Measurements from ENCODE around the gene FTO.

The FTO gene

DNA sequence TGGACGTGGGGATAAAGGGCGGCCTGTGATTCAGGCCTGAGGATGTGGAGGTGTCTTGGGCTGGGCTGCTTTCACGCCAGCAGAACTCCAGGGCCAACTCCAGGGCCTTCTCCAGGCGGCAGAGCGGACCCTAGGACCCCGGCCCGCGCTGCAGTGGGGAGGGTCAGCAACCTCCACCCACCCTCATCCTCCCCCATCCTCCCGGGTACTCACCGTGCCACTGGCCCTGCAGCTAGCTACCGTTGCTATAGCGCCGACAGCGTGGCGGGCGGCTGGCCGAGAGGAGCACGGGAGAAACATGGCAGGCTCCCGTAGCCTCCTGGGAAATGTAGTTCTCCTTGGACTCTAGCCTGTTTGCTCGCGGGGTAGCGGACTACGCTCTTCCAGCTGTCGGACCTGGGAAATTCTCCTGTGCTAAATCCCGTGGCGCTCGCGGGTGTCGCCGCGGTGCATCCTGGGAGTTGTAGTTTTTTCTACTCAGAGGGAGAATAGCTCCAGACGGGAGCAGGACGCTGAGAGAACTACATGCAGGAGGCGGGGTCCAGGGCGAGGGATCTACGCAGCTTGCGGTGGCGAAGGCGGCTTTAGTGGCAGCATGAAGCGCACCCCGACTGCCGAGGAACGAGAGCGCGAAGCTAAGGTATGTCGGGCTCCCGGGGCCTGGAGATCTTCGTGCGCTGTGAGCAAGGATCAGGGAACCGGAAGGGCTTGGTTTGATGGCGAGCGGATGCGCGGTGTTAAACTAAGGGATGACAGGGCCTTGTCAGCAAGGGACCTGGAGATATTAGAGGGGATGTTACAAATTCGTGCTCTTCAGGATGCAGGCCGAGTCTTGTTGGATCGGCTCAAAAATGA, at the start of gene FTO, which contains the start of gene RPGRIP1L:
Gene FTO, plus strand, starts transcription at position 567 of the 855 bp plus-strand sequence.
Gene RPGRIP1L, minus strand, starts transcription at position 270 of the 855 bp plus-strand sequence. CDS start 3,136 bp downstream, outside the sequence.
- Histone ChIP-seq H3K27ac (peak within 1 kb of the TSS; percentile 45), H3K9me3 (no peaks in the 10 kb centered on the region), H3K27me3 (no peaks in the 10 kb centered on the region), H3K4me1 (ENCODE audit: control insufficient read depth in 1 of 2, insufficient read depth in 1 of 2, low read depth in 1 of 2, low read length in 1 of 2) (peaks cover 11 to 12% of the 10 kb centered on the region in 2 experiments), H3K4me3 (ENCODE audit: low read depth in 1 of 2, low read length in 1 of 2) (peak within 1 kb of the TSS; percentile 67 to 77), H3K36me3 (no peaks in the 10 kb centered on the region)
- TF ChIP-seq CTCF (IDR thresholded peaks at IDR 0.05), result peak; percentile 44

GRCh38 chr16:53654946-53655345, 49.0 kb upstream of the FTO start:
- TF ChIP-seq CTCF (IDR thresholded peaks at IDR 0.05), result no peak
- no peaks in the 10 kb centered on the region for H3K9me3 ChIP-seq
- H3K27ac ChIP-seq, result no peak overlapping the region
- no peak overlapping the region for H3K4me3 ChIP-seq (ENCODE audit: low read depth in 1 of 2, low read length in 1 of 2)
- H3K27me3 ChIP-seq, result no peaks in the 10 kb centered on the region
- H3K4me1 ChIP-seq (ENCODE audit: control insufficient read depth in 1 of 2, insufficient read depth in 1 of 2, low read depth in 1 of 2, low read length in 1 of 2), result no peaks in the 10 kb centered on the region
- H3K36me3 ChIP-seq, result no peaks in the 10 kb centered on the region

GRCh38 chr16:53662072-53662471, 41.9 kb upstream of the FTO start:
- Histone ChIP-seq H3K27ac (no peak overlapping the region), H3K9me3 (no peaks in the 10 kb centered on the region), H3K4me1 (ENCODE audit: control insufficient read depth in 1 of 2, insufficient read depth in 1 of 2, low read depth in 1 of 2, low read length in 1 of 2) (no peaks in the 10 kb centered on the region), H3K27me3 (no peaks in the 10 kb centered on the region), H3K36me3 (no peaks in the 10 kb centered on the region), H3K4me3 (ENCODE audit: low read depth in 1 of 2, low read length in 1 of 2) (no peak overlapping the region)
- TF ChIP-seq CTCF (IDR thresholded peaks at IDR 0.05), result no peak

GRCh38 chr16:53664724-53665345, 39.1 kb upstream of the FTO start:
- Histone ChIP-seq H3K36me3 (no peaks in the 10 kb centered on the region), H3K27me3 (no peaks in the 10 kb centered on the region), H3K27ac (no peak overlapping the region), H3K4me1 (ENCODE audit: control insufficient read depth in 1 of 2, insufficient read depth in 1 of 2, low read depth in 1 of 2, low read length in 1 of 2) (no peaks in the 10 kb centered on the region), H3K9me3 (no peaks in the 10 kb centered on the region), H3K4me3 (ENCODE audit: low read depth in 1 of 2, low read length in 1 of 2) (no peak overlapping the region)
- TF ChIP-seq CTCF (IDR thresholded peaks at IDR 0.05), result no peak

DNA sequence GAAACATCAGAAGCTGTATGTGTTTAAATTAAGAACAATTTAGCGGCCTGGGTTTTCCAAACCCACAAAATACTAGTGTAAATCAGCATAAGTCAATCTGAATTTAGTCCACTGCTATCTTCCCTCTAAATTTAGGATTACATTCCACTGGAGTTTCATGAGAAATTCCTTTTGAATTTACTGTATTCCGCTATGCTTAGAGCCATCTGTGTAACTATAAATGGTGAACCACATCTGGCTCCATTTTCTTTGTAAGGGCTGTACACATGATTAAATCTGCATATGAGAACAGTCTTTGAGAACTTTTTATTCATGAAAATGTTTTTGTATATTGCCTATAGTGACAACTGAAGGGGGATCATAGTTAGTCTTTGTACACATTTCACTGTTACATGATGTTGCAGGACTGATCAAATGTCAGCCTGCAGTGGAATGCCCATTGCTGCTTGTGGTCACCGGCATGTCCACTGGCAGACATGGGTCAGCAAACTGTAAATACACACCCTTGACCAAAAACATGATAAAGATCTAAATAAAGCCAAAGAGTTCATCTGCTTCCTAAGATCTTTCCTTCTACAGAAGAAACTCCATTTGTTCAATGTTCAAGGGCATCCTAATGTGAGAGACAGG, 37.1 kb upstream of the FTO start:
- Histone ChIP-seq H3K27me3 (no peaks in the 10 kb centered on the region), H3K9me3 (no peaks in the 10 kb centered on the region), H3K4me3 (ENCODE audit: low read depth in 1 of 2, low read length in 1 of 2) (no peak overlapping the region), H3K36me3 (no peaks in the 10 kb centered on the region), H3K27ac (no peak overlapping the region), H3K4me1 (ENCODE audit: control insufficient read depth in 1 of 2, insufficient read depth in 1 of 2, low read depth in 1 of 2, low read length in 1 of 2) (no peaks in the 10 kb centered on the region)
- TF ChIP-seq CTCF (IDR thresholded peaks at IDR 0.05), result no peak

Data from neutrophil (primary cell).